Peyer's patch (tissue), 4 donors: ENCODE data around the gene PROCR. TPM values are rescaled to one million over a fixed set of nuclear protein-coding genes. Genes with fewer than 3 reads are reported as not detected.
A peak's percentile ranks its signal among the peaks of the same experiment; 100 is the strongest.

Experiments used
- DNase-seq, 3 donors: peaks; one replicate each; pipeline ENCODE4 v3.0.0-alpha.2; 2017 to 2019
- H3K27ac ChIP-seq, 4 donors: fragments of 200-600 bp; sonication (generic); one replicate each; pipeline ENCODE4 v1.5.1; 2016 to 2019
- H3K27me3 ChIP-seq, 2 donors: fragments of 200-600 bp; sonication (generic); one replicate each; pipeline ENCODE4 v1.5.1; 2019
- H3K36me3 ChIP-seq, 3 donors: fragments of 200-600 bp; sonication (generic); one replicate each; pipeline ENCODE4 v1.5.1; 2016 to 2019
- H3K4me1 ChIP-seq, 4 donors: fragments of 200-600 bp; sonication (generic); one replicate each; pipeline ENCODE4 v1.5.1; 2016 to 2019
- H3K4me3 ChIP-seq, 4 donors: fragments of 200-600 bp; sonication (generic); 1 replicate in 3 of 4; 2 replicates in 1 of 4; pipeline ENCODE4 v1.5.1; 2016 to 2019; ENCODE audit warnings: mild to moderate bottlenecking in 1 of 4
- H3K9me3 ChIP-seq, 4 donors: fragments of 200-600 bp; sonication (generic); one replicate each; pipeline ENCODE4 v1.5.1; 2016 to 2019; ENCODE audit warnings: mild to moderate bottlenecking in 1 of 4
- POLR2A ChIP-seq, 2 donors: fragments of 450-650 bp; IDR thresholded peaks; one replicate each; pipeline ENCODE4 v1.5.1; 2017; ENCODE audit warnings: antibody characterized with exemption in 2 of 2, mild to moderate bottlenecking in 2 of 2, moderate library complexity in 2 of 2
- total RNA-seq, 4 donors: library from RNA; depleted of rRNA; stranded (reverse); fragments of >200 nt; gene quantifications; one replicate each; pipeline ENCODE4 v1.1.0, GENCODE V29; 2016
- TF ChIP-seq, protein P1 (sequence below), 6 experiments: fragments of 450-650 bp in 4 of 6; fragments of 200-600 bp in 2 of 6; sonication (generic) in 1 of 6; IDR thresholded peaks; one replicate each; pipeline ENCODE4 v1.5.1; 2017 to 2019; ENCODE audit warnings: antibody characterized with exemption in 6 of 6, mild to moderate bottlenecking in 3 of 6, moderate library complexity in 1 of 6

Gene PROCR
- 10 to 100 TPM; 14.2 to 51.2 (median 25.8) TPM for total RNA-seq

DNA sequence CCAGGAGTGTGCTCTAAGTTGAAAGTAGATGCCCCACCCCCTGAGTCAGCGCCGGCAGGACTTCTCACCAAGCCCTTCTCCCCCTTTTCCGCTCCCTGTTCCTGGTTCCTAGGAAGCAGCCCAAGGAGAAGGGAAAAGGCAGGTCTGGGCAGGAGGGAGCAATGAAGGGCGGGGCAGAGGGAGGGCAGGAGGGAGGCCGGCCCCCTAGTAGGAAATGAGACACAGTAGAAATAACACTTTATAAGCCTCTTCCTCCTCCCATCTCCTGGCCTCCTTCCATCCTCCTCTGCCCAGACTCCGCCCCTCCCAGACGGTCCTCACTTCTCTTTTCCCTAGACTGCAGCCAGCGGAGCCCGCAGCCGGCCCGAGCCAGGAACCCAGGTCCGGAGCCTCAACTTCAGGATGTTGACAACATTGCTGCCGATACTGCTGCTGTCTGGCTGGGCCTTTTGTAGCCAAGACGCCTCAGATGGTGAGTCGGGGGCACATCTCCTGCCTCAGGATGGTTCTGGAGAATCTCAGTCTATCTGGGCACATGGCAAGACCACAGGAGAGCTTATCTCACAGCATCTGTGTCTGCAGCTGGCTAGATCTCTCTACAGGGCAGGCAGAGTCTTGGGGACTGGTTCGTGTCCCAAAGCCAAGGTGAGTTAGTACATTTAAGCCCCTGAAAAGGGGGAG lies at the start of gene PROCR:
TSS of gene PROCR (plus strand) at position 320 of the 681 bp plus-strand sequence. CDS start at position 403, 83 bp downstream.
- Histone ChIP-seq H3K27me3 (no peaks in the 10 kb centered on the region), H3K4me1 (peaks cover 0 to 8% (median 2%) of the 10 kb centered on the region in 4 donors), H3K36me3 (peaks cover 0 to 8% (median 0%) of the 10 kb centered on the region in 3 donors), H3K9me3 (no peaks in the 10 kb centered on the region), H3K4me3 (peak within 1 kb of the TSS; percentile 12 to 49 (median 34)), H3K27ac (peak within 1 kb of the TSS; percentile 38 to 74 (median 54))
- DNase-seq = peak; percentile 55 to 89 (median 86)
- TF ChIP-seq POLR2A (IDR thresholded peaks at IDR 0.05) = no peak
- TF ChIP-seq, protein P1, sequence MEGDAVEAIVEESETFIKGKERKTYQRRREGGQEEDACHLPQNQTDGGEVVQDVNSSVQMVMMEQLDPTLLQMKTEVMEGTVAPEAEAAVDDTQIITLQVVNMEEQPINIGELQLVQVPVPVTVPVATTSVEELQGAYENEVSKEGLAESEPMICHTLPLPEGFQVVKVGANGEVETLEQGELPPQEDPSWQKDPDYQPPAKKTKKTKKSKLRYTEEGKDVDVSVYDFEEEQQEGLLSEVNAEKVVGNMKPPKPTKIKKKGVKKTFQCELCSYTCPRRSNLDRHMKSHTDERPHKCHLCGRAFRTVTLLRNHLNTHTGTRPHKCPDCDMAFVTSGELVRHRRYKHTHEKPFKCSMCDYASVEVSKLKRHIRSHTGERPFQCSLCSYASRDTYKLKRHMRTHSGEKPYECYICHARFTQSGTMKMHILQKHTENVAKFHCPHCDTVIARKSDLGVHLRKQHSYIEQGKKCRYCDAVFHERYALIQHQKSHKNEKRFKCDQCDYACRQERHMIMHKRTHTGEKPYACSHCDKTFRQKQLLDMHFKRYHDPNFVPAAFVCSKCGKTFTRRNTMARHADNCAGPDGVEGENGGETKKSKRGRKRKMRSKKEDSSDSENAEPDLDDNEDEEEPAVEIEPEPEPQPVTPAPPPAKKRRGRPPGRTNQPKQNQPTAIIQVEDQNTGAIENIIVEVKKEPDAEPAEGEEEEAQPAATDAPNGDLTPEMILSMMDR (IDR thresholded peaks at IDR 0.05) = no peak

DNA sequence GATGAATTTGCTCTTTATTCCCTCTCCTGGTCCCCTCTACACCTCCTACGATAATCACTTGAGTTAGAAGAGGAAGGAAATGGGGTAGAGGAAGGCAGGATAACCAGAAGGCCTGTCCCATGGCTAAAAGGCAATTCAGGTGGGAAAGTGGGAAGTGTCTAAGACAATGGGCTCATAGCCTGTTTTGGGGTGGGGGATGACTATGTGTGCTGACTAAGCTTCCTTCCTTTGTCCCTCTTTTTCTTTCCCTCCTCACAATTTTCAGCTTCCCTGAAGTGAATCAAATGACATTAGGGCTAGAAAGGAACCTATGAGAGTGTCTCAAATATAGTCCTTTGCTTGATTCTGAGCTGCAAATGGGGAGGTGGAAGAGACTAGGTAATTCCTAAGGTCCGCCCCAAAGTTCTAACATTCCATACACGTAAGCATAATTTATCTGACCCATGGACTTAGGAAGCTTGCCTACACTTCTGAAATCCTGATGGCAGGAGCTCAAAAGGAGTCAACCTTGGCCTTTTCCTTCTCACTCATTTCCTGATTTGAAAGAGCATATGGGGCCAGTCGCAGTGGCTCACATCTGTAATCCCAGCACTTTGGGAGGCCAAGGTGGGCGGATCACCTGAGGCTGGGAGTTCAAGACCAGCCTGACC lies 49.0 kb upstream of the PROCR start:
- no peak for DNase-seq
- Histone ChIP-seq H3K4me1 (no peaks in the 10 kb centered on the region), H3K4me3 (no peak overlapping the region), H3K27ac (no peak overlapping the region), H3K9me3 (no peaks in the 10 kb centered on the region), H3K27me3 (no peaks in the 10 kb centered on the region), H3K36me3 (peaks cover 0 to 97% (median 5%) of the 10 kb centered on the region in 3 donors)
- TF ChIP-seq, protein P1 (IDR thresholded peaks at IDR 0.05) = no peak
- no peak for TF ChIP-seq POLR2A (IDR thresholded peaks at IDR 0.05)

DNA sequence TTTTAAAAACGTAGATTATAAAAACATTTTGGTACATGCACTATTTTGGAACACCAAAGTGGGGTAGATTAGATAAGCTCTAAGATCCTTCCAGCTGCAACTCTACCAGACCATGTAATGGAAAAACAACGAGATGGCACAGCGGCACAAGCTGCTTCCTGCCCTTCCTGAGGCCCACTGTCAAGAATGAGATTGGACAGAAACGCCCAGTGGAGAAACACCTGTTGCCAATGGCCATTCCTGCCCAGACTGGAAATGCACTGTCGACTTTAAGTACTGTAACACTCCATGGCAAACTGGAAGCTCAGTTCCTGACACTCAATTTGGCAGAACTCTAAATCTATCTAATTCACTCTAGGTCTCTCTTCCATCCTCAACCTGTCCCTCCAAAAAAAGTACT lies 46.1 kb upstream of the PROCR start:
- Histone ChIP-seq H3K27me3 (no peaks in the 10 kb centered on the region), H3K27ac (no peak overlapping the region), H3K36me3 (peaks cover 0 to 89% (median 3%) of the 10 kb centered on the region in 3 donors), H3K4me3 (no peak overlapping the region), H3K4me1 (no peaks in the 10 kb centered on the region), H3K9me3 (no peaks in the 10 kb centered on the region)
- no peak for DNase-seq
- TF ChIP-seq, protein P1 (IDR thresholded peaks at IDR 0.05) = no peak
- TF ChIP-seq POLR2A (IDR thresholded peaks at IDR 0.05) = no peak

DNA sequence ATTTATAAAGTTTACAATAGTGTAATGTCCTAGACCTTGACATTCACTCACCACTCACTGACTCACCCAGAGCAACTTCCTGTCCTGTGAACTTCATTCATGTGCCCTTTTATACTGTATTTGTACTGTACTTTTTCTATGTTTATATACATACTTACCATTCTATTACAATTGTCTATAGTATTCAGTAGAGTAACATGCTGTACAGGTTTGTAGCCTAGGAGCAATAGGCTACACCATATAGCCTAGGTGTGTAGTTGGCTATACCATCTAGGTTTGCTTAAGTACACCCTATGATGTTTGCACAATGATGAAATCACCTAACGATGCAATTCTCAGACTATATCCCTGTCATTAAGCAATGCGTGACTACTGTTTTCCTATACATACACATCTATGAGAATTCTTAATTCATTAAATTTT lies 42.2 kb upstream of the PROCR start:
- no peak for TF ChIP-seq POLR2A (IDR thresholded peaks at IDR 0.05)
- TF ChIP-seq, protein P1 (IDR thresholded peaks at IDR 0.05) = no peak
- no peak for DNase-seq
- H3K27me3 ChIP-seq = no peaks in the 10 kb centered on the region
- H3K4me3 ChIP-seq = no peak overlapping the region
- H3K4me1 ChIP-seq = no peaks in the 10 kb centered on the region
- H3K9me3 ChIP-seq = no peaks in the 10 kb centered on the region
- H3K36me3 ChIP-seq = peaks cover 0 to 89% (median 3%) of the 10 kb centered on the region in 3 donors
- no peak overlapping the region for H3K27ac ChIP-seq

DNA sequence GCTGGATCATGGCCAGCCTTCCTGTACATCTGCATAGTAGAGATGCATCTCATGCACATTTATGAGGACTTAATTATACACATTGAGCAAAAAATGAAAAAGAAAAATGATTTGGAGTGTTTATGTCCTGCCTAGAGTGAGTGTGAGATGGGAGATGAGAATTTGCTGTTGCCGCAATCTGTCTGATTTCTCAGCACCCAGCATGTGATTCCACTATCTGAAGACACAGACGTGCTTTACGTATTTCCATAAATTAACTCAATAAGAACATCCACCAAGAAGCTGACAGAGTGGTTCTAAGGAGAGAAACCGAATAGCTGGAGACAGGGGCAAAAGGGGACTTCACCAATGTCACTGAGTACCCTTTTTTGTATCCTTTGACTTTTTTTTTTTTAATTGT lies 39.9 kb upstream of the PROCR start:
- TF ChIP-seq POLR2A (IDR thresholded peaks at IDR 0.05) = no peak
- TF ChIP-seq, protein P1 (IDR thresholded peaks at IDR 0.05) = no peak
- no peak for DNase-seq
- no peaks in the 10 kb centered on the region for H3K4me1 ChIP-seq
- no peaks in the 10 kb centered on the region for H3K27me3 ChIP-seq
- no peaks in the 10 kb centered on the region for H3K9me3 ChIP-seq
- H3K36me3 ChIP-seq = peaks cover 0 to 88% (median 0%) of the 10 kb centered on the region in 3 donors
- H3K4me3 ChIP-seq = no peak overlapping the region
- no peak overlapping the region for H3K27ac ChIP-seq
